MM.1S (cell line): ENCODE measurements around the gene MAP3K13.
"Not testable (repeated sequence)": the region's sequence is repeated elsewhere in the genome, so short reads cannot be mapped to it uniquely, and the experiment has no call there.

Experiments used
- DNase-seq: peaks from one replicate; pipeline ENCODE4 v3.0.0-alpha.2; 2015
- H2AFZ ChIP-seq: fragments of 300-600 bp; sonication (generic); 2 replicates; pipeline ENCODE4 v1.6.0; 2016; ENCODE audit warnings: antibody characterized with exemption, low read length
- H3F3A ChIP-seq: fragments of 300-600 bp; sonication (generic); 2 replicates; pipeline ENCODE4 v1.6.1; 2016; ENCODE audit warnings: mild to moderate bottlenecking, antibody characterized with exemption, low read length, moderate library complexity, mixed read lengths; ENCODE audit not compliant: insufficient read depth
- H3K27ac ChIP-seq: fragments of 300-600 bp; sonication (generic); 2 replicates; pipeline ENCODE4 v1.5.1; 2016; ENCODE audit warnings: mild to moderate bottlenecking, low read length
- H3K27me3 ChIP-seq: fragments of 300-600 bp; sonication (generic); replicated peaks from 2 replicates; pipeline ENCODE4 v1.6.0; 2016; ENCODE audit warnings: low read length; ENCODE audit not compliant: insufficient read depth
- H3K36me3 ChIP-seq: fragments of 300-600 bp; sonication (generic); replicated peaks from 2 replicates; pipeline ENCODE4 v1.6.1; 2016; ENCODE audit warnings: mild to moderate bottlenecking, low read length, mixed read lengths; ENCODE audit not compliant: insufficient read depth
- H3K4me1 ChIP-seq: fragments of 300-600 bp; sonication (generic); 2 replicates; pipeline ENCODE4 v1.6.1; 2016; ENCODE audit warnings: low read length, mixed read lengths
- H3K4me2 ChIP-seq: fragments of 300-600 bp; sonication (generic); 2 replicates; pipeline ENCODE4 v1.6.0; 2016; ENCODE audit warnings: low read depth, low read length
- H3K4me3 ChIP-seq: fragments of 300-600 bp; sonication (generic); 2 replicates; pipeline ENCODE4 v1.5.1; 2016; ENCODE audit warnings: low read length, mixed read lengths
- H3K79me2 ChIP-seq: fragments of 300-600 bp; sonication (generic); 2 replicates; pipeline ENCODE4 v1.6.1; 2016; ENCODE audit warnings: mixed run types, low read length, mixed read lengths
- H3K9ac ChIP-seq: fragments of 300-600 bp; sonication (generic); 2 replicates; pipeline ENCODE4 v1.6.1; 2016; ENCODE audit warnings: low read length, mixed read lengths
- H3K9me2 ChIP-seq: fragments of 300-600 bp; sonication (generic); replicated peaks from 2 replicates; pipeline ENCODE4 v1.6.1; 2016; ENCODE audit warnings: mild to moderate bottlenecking, low read length, mixed read lengths; ENCODE audit not compliant: insufficient read depth
- H3K9me3 ChIP-seq: fragments of 300-600 bp; sonication (generic); replicated peaks from 2 replicates; pipeline ENCODE4 v1.6.1; 2016; ENCODE audit warnings: mild to moderate bottlenecking, low read length, mixed read lengths; ENCODE audit not compliant: insufficient read depth
- H4K20me1 ChIP-seq: fragments of 300-600 bp; sonication (generic); 2 replicates; pipeline ENCODE4 v1.6.1; 2016; ENCODE audit warnings: mild to moderate bottlenecking, low read length, moderate library complexity, mixed read lengths; ENCODE audit not compliant: insufficient read depth
- CTCF ChIP-seq: fragments of 300-600 bp; sonication (generic); IDR thresholded peaks from 2 replicates; pipeline ENCODE4 v1.5.1; 2016; ENCODE audit warnings: antibody characterized with exemption, low read length, mixed read lengths
- EZH2 ChIP-seq: fragments of 300-600 bp; sonication (generic); optimal IDR thresholded peaks from 2 replicates; pipeline ENCODE3; 2017; ENCODE audit warnings: low read depth, mild to moderate bottlenecking, antibody characterized with exemption, low read length, mixed read lengths
- EZH2phosphoT487 ChIP-seq: fragments of 300-600 bp; sonication (generic); IDR thresholded peaks from 2 replicates; pipeline ENCODE4 v1.6.1; 2018; ENCODE audit warnings: antibody characterized with exemption, low read length

Gene MAP3K13

GRCh38 chr3:185416513-185416912, 53.6 kb downstream of the MAP3K13 start:
- Histone ChIP-seq H3F3A (peaks cover 20% of the 10 kb centered on the region), H3K4me2 (no peak overlapping the region), H3K9ac (no peak overlapping the region), H4K20me1 (no peaks in the 10 kb centered on the region), H2AFZ (no peak overlapping the region), H3K9me3 (no peaks in the 10 kb centered on the region), H3K79me2 (peaks cover 37% of the 10 kb centered on the region), H3K27me3 (no peaks in the 10 kb centered on the region), H3K27ac (no peak overlapping the region), H3K9me2 (no peaks in the 10 kb centered on the region), H3K4me3 (no peak overlapping the region), H3K36me3 (no peaks in the 10 kb centered on the region), H3K4me1 (peaks cover 13% of the 10 kb centered on the region)
- DNase-seq, result no peak
- no peak for TF ChIP-seq CTCF
- TF ChIP-seq EZH2phosphoT487, result no peak
- no peak for TF ChIP-seq EZH2

DNA sequence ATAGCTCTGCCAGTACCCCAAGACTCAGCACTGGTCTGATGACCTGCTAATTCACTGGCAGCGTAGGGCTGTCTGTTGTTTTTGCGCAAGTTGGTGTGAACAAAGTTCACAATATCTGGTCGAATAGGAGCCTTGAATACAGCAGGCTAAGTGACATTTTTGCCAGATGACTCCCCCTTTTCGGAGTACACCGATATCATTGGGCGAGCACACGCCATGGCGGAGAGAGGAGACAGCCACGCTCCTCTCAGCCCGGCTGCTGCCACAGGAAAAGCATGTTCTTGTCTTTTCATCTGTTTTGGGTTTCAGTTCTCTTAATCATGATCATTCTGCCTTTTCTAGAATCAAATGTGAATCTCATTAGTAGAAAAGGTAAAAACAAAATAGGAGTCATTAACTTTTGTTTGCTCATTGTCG, 55.6 kb downstream of the MAP3K13 start:
- not testable (repeated sequence) for H3K36me3 ChIP-seq, H3K9me2 ChIP-seq, H3K27me3 ChIP-seq, H4K20me1 ChIP-seq, H3K9me3 ChIP-seq
- Histone ChIP-seq H2AFZ (peak overlapping the region; percentile 32; the same call in 1 of the 2 replicates), H3K27ac (peak overlapping the region; percentile 57; the same call in 1 of the 2 replicates), H3K79me2 (peaks cover 47% of the 10 kb centered on the region), H3K4me2 (peak overlapping the region; percentile 54), H3K9ac (peak overlapping the region; percentile 28; the same call in 1 of the 2 replicates), H3K4me1 (peaks cover 33% of the 10 kb centered on the region), H3K4me3 (peak overlapping the region; percentile 41; the same call in 1 of the 2 replicates), H3F3A (peaks cover 39% of the 10 kb centered on the region)
- DNase-seq, result peak; percentile 42

DNA sequence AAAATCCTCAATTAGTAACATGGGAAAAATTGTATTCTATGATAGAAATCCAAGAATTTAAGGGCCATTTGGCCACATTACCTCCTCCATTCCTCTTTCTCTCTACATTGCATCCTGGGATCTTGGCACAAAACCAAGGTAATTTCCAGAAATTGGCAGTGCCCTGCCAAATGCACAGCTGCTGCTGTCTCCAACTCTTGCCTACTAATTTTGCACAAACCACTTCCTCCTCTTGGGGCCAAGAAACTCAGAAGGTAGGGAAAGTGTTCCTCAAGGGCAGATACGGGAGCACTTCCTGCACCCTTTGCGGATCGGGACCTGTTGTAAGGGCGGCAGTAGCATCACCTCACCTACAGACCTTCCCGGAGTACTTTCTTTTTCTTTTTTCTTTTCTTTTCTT, 57.8 kb downstream of the MAP3K13 start:
- DNase-seq, result peak; percentile 57
- H3K36me3 ChIP-seq, result no peaks in the 10 kb centered on the region
- H3K9me3 ChIP-seq, result no peaks in the 10 kb centered on the region
- H3K9me2 ChIP-seq, result no peaks in the 10 kb centered on the region
- peaks cover 41% of the 10 kb centered on the region for H3F3A ChIP-seq
- peaks cover 60% of the 10 kb centered on the region for H3K79me2 ChIP-seq
- H3K27me3 ChIP-seq, result no peaks in the 10 kb centered on the region
- peaks cover 40% of the 10 kb centered on the region for H3K4me1 ChIP-seq
- H3K27ac ChIP-seq, result peak overlapping the region; percentile 66
- no peaks in the 10 kb centered on the region for H4K20me1 ChIP-seq
- peak overlapping the region; percentile 64 for H3K4me3 ChIP-seq
- peak overlapping the region; percentile 93 for H3K4me2 ChIP-seq
- TF ChIP-seq EZH2phosphoT487, result no peak
- no peak for TF ChIP-seq EZH2
- no peak for TF ChIP-seq CTCF
- peak overlapping the region; percentile 37; the same call in 1 of the 2 replicates for H3K9ac ChIP-seq
- H2AFZ ChIP-seq, result peak overlapping the region; percentile 59

GRCh38 chr3:185421577-185422232, 58.8 kb downstream of the MAP3K13 start:
- Histone ChIP-seq H3K4me3 (peak overlapping the region; percentile 64), H3K79me2 (peaks cover 61% of the 10 kb centered on the region), H3F3A (peaks cover 41% of the 10 kb centered on the region), H3K36me3 (no peaks in the 10 kb centered on the region), H3K27me3 (no peaks in the 10 kb centered on the region), H3K9me2 (no peaks in the 10 kb centered on the region), H4K20me1 (no peaks in the 10 kb centered on the region), H3K4me2 (peak overlapping the region; percentile 93), H3K4me1 (peaks cover 40% of the 10 kb centered on the region), H3K27ac (peak overlapping the region; percentile 66), H3K9ac (peak overlapping the region; percentile 37; the same call in 1 of the 2 replicates), H3K9me3 (no peaks in the 10 kb centered on the region), H2AFZ (peak overlapping the region; percentile 13; the same call in 1 of the 2 replicates)
- DNase-seq, result peak; percentile 76
- TF ChIP-seq CTCF (peak; percentile 38), EZH2 (no peak)
